Erythroblast (primary cell): Measurements from ENCODE around the gene CDC42BPA.

Experiments
- GATA1 ChIP-seq: IDR thresholded peaks from 2 replicates; pipeline ENCODE4 v1.6.1; 2011; ENCODE audit warnings: low read depth, mild to moderate bottlenecking, control low read depth, low read length, moderate library complexity
- POLR2A ChIP-seq: IDR thresholded peaks from 2 replicates; pipeline ENCODE4 v1.6.1; 2011; ENCODE audit warnings: mild to moderate bottlenecking, low read length

GRCh38 chr1:227136210-227136820, 182.0 kb downstream of the CDC42BPA start:
- TF ChIP-seq POLR2A: no peak
- TF ChIP-seq GATA1: no peak
